22Rv1 (cell line): ENCODE measurements around the gene GPR132.

Source experiments
- H3K27ac ChIP-seq: fragments of 450-650 bp; 2 replicates; pipeline ENCODE4 v1.5.1; 2017
- CTCF ChIP-seq: fragments of 450-650 bp; IDR thresholded peaks from 2 replicates; pipeline ENCODE4 v1.5.1; 2017; ENCODE audit warnings: mild to moderate bottlenecking
- ZFX ChIP-seq: fragments of 450-650 bp; IDR thresholded peaks from 2 replicates; pipeline ENCODE4 v1.6.1; 2017; ENCODE audit warnings: antibody characterized with exemption, borderline replicate concordance

The GPR132 gene

GRCh38 chr14:105072892-105073719 is 7.9 kb upstream of the GPR132 start:
- H3K27ac ChIP-seq: no peak overlapping the region
- TF ChIP-seq ZFX (no peak), CTCF (no peak)

GRCh38 chr14:105072381-105072861 is 7.2 kb upstream of the GPR132 start:
- no peak overlapping the region for H3K27ac ChIP-seq

GRCh38 chr14:105071942-105072341 is 6.7 kb upstream of the GPR132 start:
- H3K27ac ChIP-seq: no peak overlapping the region
- no peak for TF ChIP-seq CTCF
- no peak for TF ChIP-seq ZFX

More at GRCh38 chr14:105072381-105072861, 7.2 kb upstream of the GPR132 start:
- no peak for TF ChIP-seq ZFX
- no peak for TF ChIP-seq CTCF

GRCh38 chr14:105071326-105071725 is 6.1 kb upstream of the GPR132 start:
- TF ChIP-seq CTCF: no peak
- TF ChIP-seq ZFX: no peak
- no peak overlapping the region for H3K27ac ChIP-seq

GRCh38 chr14:105070760-105071137 is 5.5 kb upstream of the GPR132 start:
- TF ChIP-seq CTCF (no peak), ZFX (no peak)
- no peak overlapping the region for H3K27ac ChIP-seq

- TF ChIP-seq CTCF: no peak
- no peak for TF ChIP-seq ZFX
- H3K27ac ChIP-seq: no peak overlapping the region
These were observed 4.9 kb upstream of the GPR132 start for GRCh38 chr14:105069871-105070759.
